Fibroblast of skin of back (primary cell): ENCODE measurements around the gene PTMA.
A peak's percentile ranks its signal among the peaks of the same experiment; 100 is the strongest.

Experiments
- DNase-seq: peaks from one replicate; pipeline ENCODE4 v3.0.0-alpha.2; 2013

The PTMA gene

GRCh38 chr2:231676243-231676642 lies 32.1 kb upstream of the PTMA start:
- no peak for DNase-seq

GRCh38 chr2:231677632-231678104 lies 30.7 kb upstream of the PTMA start:
- DNase-seq, result peak; percentile 77

GRCh38 chr2:231679908-231680284 lies 28.4 kb upstream of the PTMA start:
- DNase-seq, result no peak

GRCh38 chr2:231680285-231680991 lies 27.9 kb upstream of the PTMA start:
- no peak for DNase-seq

- peak; percentile 85 for DNase-seq
Measured at GRCh38 chr2:231680992-231681852, 27.1 kb upstream of the PTMA start.

GRCh38 chr2:231682603-231683291 lies 25.6 kb upstream of the PTMA start:
- DNase-seq, result no peak

- DNase-seq, result no peak
Measured at GRCh38 chr2:231683292-231684235, 24.8 kb upstream of the PTMA start.

- DNase-seq, result no peak
Measured at GRCh38 chr2:231684314-231685223, 23.8 kb upstream of the PTMA start.

GRCh38 chr2:231685349-231686191 lies 22.8 kb upstream of the PTMA start:
- DNase-seq, result no peak

GRCh38 chr2:231686192-231687100 lies 21.9 kb upstream of the PTMA start:
- DNase-seq, result no peak

- peak; percentile 54 for DNase-seq
Measured at GRCh38 chr2:231687133-231687852, 21.0 kb upstream of the PTMA start.

- DNase-seq, result no peak
Measured at GRCh38 chr2:231687961-231688360, 20.4 kb upstream of the PTMA start.

GRCh38 chr2:231688719-231689118 lies 19.6 kb upstream of the PTMA start:
- DNase-seq, result no peak

GRCh38 chr2:231689124-231689893 lies 19.0 kb upstream of the PTMA start:
- DNase-seq, result no peak

GRCh38 chr2:231691251-231691772 lies 17.0 kb upstream of the PTMA start:
- no peak for DNase-seq

- DNase-seq, result no peak
Measured at GRCh38 chr2:231692847-231693246, 15.5 kb upstream of the PTMA start.

GRCh38 chr2:231693956-231694355 lies 14.4 kb upstream of the PTMA start:
- peak; percentile 66 for DNase-seq
